ENCODE data around the gene ACAA1.
A peak's percentile ranks its signal among the peaks of the same experiment; 100 is the strongest.

Gene ACAA1

GRCh38 chr3:38154033-38154494 lies 17.1 kb upstream of the ACAA1 start:
- DNase-seq (ENCODE audit: low spot score) = no peak

GRCh38 chr3:38153221-38153620 lies 16.3 kb upstream of the ACAA1 start:
- DNase-seq (ENCODE audit: low spot score) = no peak

- no peak for DNase-seq (ENCODE audit: low spot score)
Observed at GRCh38 chr3:38152609-38153008, 15.7 kb upstream of the ACAA1 start.

GRCh38 chr3:38151667-38152265 lies 14.8 kb upstream of the ACAA1 start:
- DNase-seq (ENCODE audit: low spot score) = peak; percentile 68

- no peak for DNase-seq (ENCODE audit: low spot score)
Observed at GRCh38 chr3:38150780-38151528, 14.0 kb upstream of the ACAA1 start.

GRCh38 chr3:38149708-38150107 lies 12.8 kb upstream of the ACAA1 start:
- no peak for DNase-seq (ENCODE audit: low spot score)

- no peak for DNase-seq (ENCODE audit: low spot score)
Observed at GRCh38 chr3:38148311-38148882, 11.5 kb upstream of the ACAA1 start.

- DNase-seq (ENCODE audit: low spot score) = no peak
Observed at GRCh38 chr3:38147421-38147820, 10.5 kb upstream of the ACAA1 start.

- no peak for DNase-seq (ENCODE audit: low spot score)
Observed at GRCh38 chr3:38146504-38146903, 9.6 kb upstream of the ACAA1 start.

- no peak for DNase-seq (ENCODE audit: low spot score)
Observed at GRCh38 chr3:38143511-38143910, 6.6 kb upstream of the ACAA1 start.

- DNase-seq (ENCODE audit: low spot score) = no peak
Observed at GRCh38 chr3:38142959-38143358, 6.0 kb upstream of the ACAA1 start.

GRCh38 chr3:38141952-38142273 lies 5.0 kb upstream of the ACAA1 start:
- DNase-seq (ENCODE audit: low spot score) = no peak

- DNase-seq (ENCODE audit: low spot score) = no peak
Observed at GRCh38 chr3:38141173-38141951, 4.4 kb upstream of the ACAA1 start.

- DNase-seq (ENCODE audit: low spot score) = no peak
Observed at GRCh38 chr3:38140326-38141172, 3.6 kb upstream of the ACAA1 start.

- no peak for DNase-seq (ENCODE audit: low spot score)
Observed at GRCh38 chr3:38139652-38140051, 2.7 kb upstream of the ACAA1 start.

- DNase-seq (ENCODE audit: low spot score) = no peak
Observed at GRCh38 chr3:38139191-38139590, 2.3 kb upstream of the ACAA1 start.

GRCh38 chr3:38138349-38139190 lies 1.6 kb upstream of the ACAA1 start, which contains the start of gene MYD88:
Gene MYD88 (plus strand): TSS chr3:38138661. CDS start chr3:38138701, 40 bp downstream.
- no peak for DNase-seq (ENCODE audit: low spot score)

- DNase-seq (ENCODE audit: low spot score) = no peak
Observed at GRCh38 chr3:38137615-38138348, 855 bp upstream of the ACAA1 start.

- no peak for DNase-seq (ENCODE audit: low spot score)
Observed at GRCh38 chr3:38136393-38136776, 542 bp downstream of the ACAA1 start.

Measured in pons (tissue), 1 donor.